SK-N-SH treated with all-trans-retinoic acid at 6 μM for 48 hours (cell line): ENCODE measurements around the gene SPATS2.

ENCODE experiments used
- CREB5 ChIP-seq: fragments of 250-450 bp; sonication (Bioruptor Pico); IDR thresholded peaks from 2 replicates; pipeline ENCODE4 v1.5.1; 2020; ENCODE audit warnings: low read depth, mild to moderate bottlenecking, moderate library complexity
- PATZ1 ChIP-seq: fragments of 250-450 bp; sonication (Bioruptor Pico); IDR thresholded peaks from 2 replicates; pipeline ENCODE4 v1.8.0; 2020; ENCODE audit warnings: mild to moderate bottlenecking, moderate library complexity, borderline replicate concordance
- PPARA ChIP-seq: fragments of 250-450 bp; sonication (Bioruptor Pico); IDR thresholded peaks from 2 replicates; pipeline ENCODE4 v1.5.0; 2020; ENCODE audit warnings: mild to moderate bottlenecking, borderline replicate concordance
- RARB ChIP-seq: fragments of 250-450 bp; sonication (Bioruptor Pico); IDR thresholded peaks from 2 replicates; pipeline ENCODE4 v1.8.0; 2021; ENCODE audit warnings: mild to moderate bottlenecking, moderate library complexity
- TCF4 ChIP-seq: fragments of 250-450 bp; sonication (Bioruptor Pico); IDR thresholded peaks from 2 replicates; pipeline ENCODE4 v1.8.0; 2021; ENCODE audit warnings: mild to moderate bottlenecking, moderate library complexity, borderline replicate concordance
- ZC3H10 ChIP-seq: fragments of 250-450 bp; sonication (Bioruptor Pico); IDR thresholded peaks from 2 replicates; pipeline ENCODE4 v1.5.1; 2021; ENCODE audit warnings: mild to moderate bottlenecking, moderate library complexity

GRCh38 chr12:49345051-49345824 lies 22.0 kb upstream of the SPATS2 start:
- no peak for TF ChIP-seq TCF4 (CRISPR knock-in tag)
- no peak for TF ChIP-seq PATZ1
- TF ChIP-seq CREB5 (CRISPR knock-in tag): no peak
- no peak for TF ChIP-seq ZC3H10 (CRISPR knock-in tag)
- no peak for TF ChIP-seq RARB (CRISPR knock-in tag)
- TF ChIP-seq PPARA (CRISPR knock-in tag): no peak
